GM10248 (cell line): Measurements from ENCODE around the gene CCDC81.

Experiments used
- CTCF ChIA-PET: fragments of 300-600 bp; sonication (Branson Sonifier 250); formaldehyde crosslinking; extraction: SDS; loops from one replicate; lab custom pipeline; 2021; ENCODE audit warnings: antibody characterized with exemption; lab: Yijun Ruan, JAX
- POLR2A ChIA-PET: fragments of 350-650 bp; sonication (Branson Sonifier 250); formaldehyde crosslinking; extraction: SDS; loops from one replicate; lab custom pipeline; 2020; ENCODE audit warnings: antibody characterized with exemption; lab: Yijun Ruan, JAX
- DNase-seq: peaks from one replicate; pipeline ENCODE4 v3.0.0; 2012; ENCODE audit errors: extremely low spot score
- CTCF ChIP-seq: IDR thresholded peaks from 2 replicates; pipeline ENCODE4 v1.5.1; 2012; ENCODE audit warnings: mild to moderate bottlenecking, low read depth; ENCODE audit errors: extremely low read depth, missing control alignments, control extremely low read depth

CCDC81 gene

GRCh38 chr11:86370922-86371594 lies 3.6 kb upstream of the CCDC81 start:
- no peak for DNase-seq
- no peak for TF ChIP-seq CTCF
- POLR2A ChIA-PET: no interaction called here
- CTCF ChIA-PET: interaction anchor here (1.2 to 1.4 kb wide), 3 partner anchors 9 to 13 kb away, joined by 3 to 4 read pairs (median 3); no protein-coding TSS in a partner anchor

GRCh38 chr11:86372041-86372440 lies 2.6 kb upstream of the CCDC81 start:
- POLR2A ChIA-PET: no interaction called here
- TF ChIP-seq CTCF: no peak
- CTCF ChIA-PET: interaction anchor here (1.3 to 1.4 kb wide), 2 partner anchors 8 to 11 kb away, joined by 3 to 4 read pairs; no protein-coding TSS in a partner anchor
- DNase-seq: no peak

GRCh38 chr11:86372586-86372985 lies 2.1 kb upstream of the CCDC81 start:
- CTCF ChIA-PET: no interaction called here
- POLR2A ChIA-PET: no interaction called here
- no peak for TF ChIP-seq CTCF
- DNase-seq: no peak

- ChIA-PET POLR2A (no interaction called here), CTCF (interaction anchor here (0.9 to 1.8 kb wide), 3 partner anchors 10 to 13 kb away, joined by 3 to 5 read pairs (median 4); no protein-coding TSS in a partner anchor)
- TF ChIP-seq CTCF: no peak
- no peak for DNase-seq
Measured at GRCh38 chr11:86374069-86374468, 618 bp upstream of the CCDC81 start.

GRCh38 chr11:86377972-86378371 lies 3.3 kb downstream of the CCDC81 start:
- POLR2A ChIA-PET: no interaction called here
- DNase-seq: no peak
- no peak for TF ChIP-seq CTCF
- CTCF ChIA-PET: no interaction called here

- TF ChIP-seq CTCF: no peak
- POLR2A ChIA-PET: no interaction called here
- DNase-seq: no peak
- CTCF ChIA-PET: interaction anchor here (0.7 kb wide), 1 partner anchor 9 kb away, joined by 3 read pairs; no protein-coding TSS in a partner anchor
Measured at GRCh38 chr11:86380295-86381059, 5.8 kb downstream of the CCDC81 start.
